Esophagus (tissue), 2 donors: ENCODE data around the gene GJA5. TPM values are rescaled to one million over a fixed set of nuclear protein-coding genes. Genes with fewer than 3 reads are reported as not detected.

Experiments used
- H3K27ac ChIP-seq, 2 donors: one replicate each; pipeline ENCODE4 v1.5.1; 2013; ENCODE audit warnings: low read depth in 2 of 2, mild to moderate bottlenecking in 2 of 2, inconsistent platforms in 1 of 2, low read length in 1 of 2, moderate library complexity in 1 of 2
- H3K27me3 ChIP-seq, 2 donors: one replicate each; pipeline ENCODE4 v1.6.1; 2013; ENCODE audit warnings: low read length in 2 of 2, control low read depth in 1 of 2, mild to moderate bottlenecking in 1 of 2; ENCODE audit not compliant: insufficient read depth in 2 of 2, control insufficient read depth in 1 of 2
- H3K36me3 ChIP-seq, 2 donors: one replicate each; pipeline ENCODE4 v1.6.1; 2013; ENCODE audit warnings: low read length in 1 of 2; ENCODE audit not compliant: control insufficient read depth in 2 of 2, insufficient read depth in 2 of 2
- H3K4me1 ChIP-seq, 2 donors: one replicate each; pipeline ENCODE4 v1.6.1; 2013; ENCODE audit warnings: low read length in 1 of 2; ENCODE audit not compliant: control insufficient read depth in 2 of 2, insufficient read depth in 2 of 2
- H3K4me3 ChIP-seq, 2 donors: one replicate each; pipeline ENCODE4 v1.5.1; 2013; ENCODE audit warnings: low read length in 2 of 2, mild to moderate bottlenecking in 2 of 2, low read depth in 1 of 2, moderate library complexity in 1 of 2
- H3K9me3 ChIP-seq, 2 donors: one replicate each; pipeline ENCODE4 v1.6.1; 2013; ENCODE audit warnings: mild to moderate bottlenecking in 2 of 2, low read depth in 1 of 2, low read length in 1 of 2, moderate library complexity in 1 of 2; ENCODE audit not compliant: control insufficient read depth in 2 of 2, insufficient read depth in 1 of 2
- WGBS, 2 donors: extraction: QIAGEN DNeasy Blood & Tissue Kit; methylation state at CpG; one replicate each; pipeline ENCODE4 v1.1.7; 2013; 5-methylcytosine and 5-hydroxymethylcytosine counted together
- polyA plus RNA-seq, 2 donors: library from polyadenylated mRNA; stranded (reverse); fragments of 200-250 nt; gene quantifications; one replicate each; pipeline ENCODE4 v1.2.3, GENCODE V29; 2013
- donor health status: healthy with polysubstance abuse.
- donor health status: Bipolar disorder and iron deficiency.

The GJA5 gene
- polyA plus RNA-seq, 2 donors, result 0.37 to 1.4 TPM

DNA sequence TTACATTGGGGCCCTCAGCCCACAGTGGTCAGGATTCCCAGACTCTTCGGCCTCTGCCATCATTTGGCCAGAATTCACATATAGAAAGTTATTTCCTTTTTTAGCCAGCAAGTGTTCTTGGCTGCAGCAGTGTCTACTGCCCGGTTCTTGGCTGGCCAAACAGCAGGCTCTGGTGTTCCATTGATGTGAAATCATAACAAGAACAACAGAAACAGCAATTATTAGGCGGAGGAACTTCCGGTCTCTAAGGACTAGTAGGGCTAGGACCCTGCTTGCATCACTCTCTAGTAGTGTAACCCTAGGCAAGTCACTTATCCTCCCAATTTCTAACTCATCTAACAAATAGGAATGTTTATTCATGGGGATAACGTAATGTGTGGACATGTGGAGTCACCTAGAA lies 8.7 kb upstream of the GJA5 start:
- Histone ChIP-seq H3K27ac (no peak overlapping the region), H3K4me3 (no peak overlapping the region), H3K36me3 (no peaks in the 10 kb centered on the region), H3K4me1 (peaks cover 0 to 3% of the 10 kb centered on the region in 2 donors), H3K27me3 (no peaks in the 10 kb centered on the region), H3K9me3 (no peaks in the 10 kb centered on the region)
- WGBS, 2 donors, result 58 to 68% methylated on average over 5 of the region's 5 CpGs

DNA sequence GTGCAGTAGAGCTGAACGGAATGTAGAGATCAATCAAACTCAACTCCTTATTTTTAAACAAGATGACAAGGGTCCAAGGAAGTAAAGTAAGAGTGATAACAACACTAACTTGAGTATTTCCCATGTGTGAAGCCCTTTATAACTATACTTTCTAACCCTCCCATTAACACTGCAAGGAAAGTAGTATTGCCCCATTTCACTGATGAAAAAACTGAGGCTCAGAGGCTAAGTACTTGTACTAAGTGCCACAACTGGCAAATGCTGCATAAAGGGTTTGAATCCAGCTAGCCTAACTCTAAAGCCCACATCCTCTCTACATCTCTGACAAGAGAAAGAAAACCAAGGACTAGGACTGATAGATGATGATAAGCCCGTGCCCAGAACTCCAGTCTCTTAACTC lies 8.2 kb upstream of the GJA5 start:
- Histone ChIP-seq H3K4me3 (no peak overlapping the region), H3K27ac (no peak overlapping the region), H3K4me1 (peaks cover 0 to 3% of the 10 kb centered on the region in 2 donors), H3K27me3 (no peaks in the 10 kb centered on the region), H3K9me3 (no peaks in the 10 kb centered on the region), H3K36me3 (no peaks in the 10 kb centered on the region)
- WGBS, 2 donors, result 81 to 86% methylated on average over 2 of the region's 2 CpGs

DNA sequence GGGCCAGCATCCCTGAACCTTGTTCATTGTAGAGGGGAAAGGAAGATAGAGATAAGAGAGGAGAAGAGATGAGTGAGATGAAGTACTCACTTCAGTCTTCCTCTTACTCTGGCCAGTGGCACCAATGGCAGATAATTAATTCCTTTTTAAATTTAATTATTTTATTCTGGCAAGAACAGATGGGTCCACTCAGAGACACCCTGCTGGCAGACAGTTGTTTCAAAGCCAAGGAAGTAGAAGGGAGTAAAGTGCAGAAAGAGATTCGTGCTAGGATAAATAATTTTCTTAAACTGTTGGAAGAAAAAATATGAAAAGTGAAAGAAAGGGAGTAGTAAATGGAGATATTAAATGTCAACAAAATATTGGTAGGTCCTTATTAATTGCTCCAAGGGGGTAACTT lies 7.7 kb upstream of the GJA5 start:
- Histone ChIP-seq H3K36me3 (no peaks in the 10 kb centered on the region), H3K27ac (no peak overlapping the region), H3K27me3 (no peaks in the 10 kb centered on the region), H3K9me3 (no peaks in the 10 kb centered on the region), H3K4me1 (peaks cover 0 to 3% of the 10 kb centered on the region in 2 donors), H3K4me3 (no peak overlapping the region)
- 48 to 58% methylated on average over 1 of the region's 1 CpG for WGBS, 2 donors

GRCh38 chr1:147762233-147763024 lies 2.0 kb upstream of the GJA5 start:
- 36 to 39% methylated on average over 3 of the region's 3 CpGs for WGBS, 2 donors
- H3K36me3 ChIP-seq, result no peaks in the 10 kb centered on the region

DNA sequence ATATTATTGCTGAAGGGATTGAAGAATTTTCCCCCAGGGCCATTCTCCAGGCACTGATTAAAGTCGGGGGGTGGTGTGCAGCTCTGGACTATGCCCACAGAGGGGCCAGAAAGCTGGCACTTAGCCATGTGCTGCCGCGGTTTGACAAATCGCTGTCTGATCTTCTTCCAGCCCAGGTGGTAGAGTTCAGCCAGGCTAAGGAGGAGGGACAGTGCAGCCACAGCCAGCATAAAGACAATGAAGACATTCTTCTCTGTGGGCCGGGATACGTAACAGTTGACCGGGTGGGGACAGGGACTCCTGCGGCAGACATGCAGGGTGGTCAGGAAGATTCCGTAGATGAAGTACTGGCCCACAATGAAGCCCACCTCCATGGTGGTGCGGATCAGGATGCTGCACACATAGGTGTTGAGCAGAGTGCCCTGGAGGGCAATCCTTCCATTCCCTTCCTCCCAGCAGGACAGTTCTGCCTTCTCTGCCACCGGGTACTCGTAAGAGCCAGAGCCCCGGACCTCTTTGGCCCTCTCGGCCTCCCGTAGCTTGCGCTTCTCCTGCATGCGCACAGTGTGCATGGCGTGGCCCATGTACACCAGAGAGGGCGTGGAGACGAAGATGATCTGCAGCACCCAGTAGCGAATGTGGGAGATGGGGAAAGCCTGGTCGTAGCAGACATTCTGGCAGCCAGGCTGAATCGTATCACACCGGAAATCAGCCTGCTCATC lies 1.9 kb downstream of the GJA5 start:
- no peaks in the 10 kb centered on the region for H3K36me3 ChIP-seq
- no peak overlapping the region for H3K4me3 ChIP-seq
- H3K9me3 ChIP-seq, result no peaks in the 10 kb centered on the region
- H3K27ac ChIP-seq, result no peak overlapping the region
- H3K4me1 ChIP-seq, result no peaks in the 10 kb centered on the region
- WGBS, 2 donors, result 84 to 92% methylated on average over 24 of the region's 24 CpGs
- H3K27me3 ChIP-seq, result no peaks in the 10 kb centered on the region

More at GRCh38 chr1:147762233-147763024, 2.0 kb upstream of the GJA5 start:
- no peaks in the 10 kb centered on the region for H3K9me3 ChIP-seq
- H3K4me3 ChIP-seq, result no peak overlapping the region
- no peak overlapping the region for H3K27ac ChIP-seq
- no peaks in the 10 kb centered on the region for H3K4me1 ChIP-seq
- H3K27me3 ChIP-seq, result no peaks in the 10 kb centered on the region

DNA sequence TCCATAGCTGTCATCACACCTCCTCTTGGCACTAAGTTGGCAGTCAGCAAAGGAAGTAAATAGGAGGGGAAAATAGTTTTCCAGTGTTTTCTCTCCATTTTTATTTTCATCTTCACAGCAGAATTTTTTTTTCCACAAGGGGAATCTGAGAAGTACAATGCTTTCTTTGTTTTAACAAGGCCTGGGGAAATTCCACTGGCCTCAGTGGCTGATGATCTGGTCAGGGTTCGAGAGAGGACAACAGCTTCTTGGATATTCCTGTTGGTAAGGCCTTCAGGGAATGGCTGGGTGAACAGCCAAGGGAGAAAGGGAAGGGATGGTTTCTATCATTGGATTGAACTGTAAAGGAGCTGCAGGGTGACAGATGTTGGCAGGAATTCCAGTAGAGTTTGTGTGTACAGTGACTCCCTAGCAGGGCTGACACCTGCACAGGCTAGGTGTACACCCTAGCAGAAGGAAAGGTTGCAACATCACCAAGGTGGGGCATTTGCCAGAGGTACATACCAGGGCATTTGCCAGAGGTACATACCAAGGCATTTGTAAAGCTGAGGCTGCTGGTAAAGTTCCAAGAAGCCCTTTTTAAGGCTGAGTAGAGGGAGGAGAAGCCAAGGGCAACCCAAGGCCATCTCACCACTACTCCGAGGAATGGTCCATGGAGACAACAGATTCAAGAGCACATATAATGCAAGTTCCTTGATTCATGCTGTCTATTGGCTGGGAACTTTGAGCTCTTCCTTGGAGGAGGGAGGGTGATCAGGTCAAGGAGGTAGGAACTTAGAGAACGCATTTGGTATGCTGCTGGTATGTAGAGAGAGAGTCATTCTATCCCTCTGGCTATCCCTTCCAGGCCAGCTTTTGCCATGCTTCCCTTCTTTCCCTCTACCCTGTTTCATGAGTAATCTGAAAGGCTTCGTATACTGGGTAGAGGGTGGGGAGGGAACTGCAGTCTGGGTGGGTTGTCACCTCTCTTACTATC lies 3.1 kb downstream of the GJA5 start:
- WGBS, 2 donors, result 50 to 57% methylated on average over 4 of the region's 4 CpGs
- Histone ChIP-seq H3K27ac (peak overlapping the region; percentile 57 to 59), H3K27me3 (no peaks in the 10 kb centered on the region), H3K36me3 (no peaks in the 10 kb centered on the region), H3K9me3 (no peaks in the 10 kb centered on the region), H3K4me3 (no peak overlapping the region), H3K4me1 (peaks cover 0 to 3% of the 10 kb centered on the region in 2 donors)

- Histone ChIP-seq H3K36me3 (no peaks in the 10 kb centered on the region), H3K4me1 (peaks cover 0 to 3% of the 10 kb centered on the region in 2 donors), H3K9me3 (no peaks in the 10 kb centered on the region), H3K4me3 (no peak overlapping the region), H3K27ac (no peak overlapping the region), H3K27me3 (no peaks in the 10 kb centered on the region)
- whole genome bisulfite sequencing, 2 donors, result 62 to 70% methylated on average over 3 of the region's 3 CpGs
Measured at GRCh38 chr1:147756341-147756740, 4.1 kb downstream of the GJA5 start.

- WGBS, 2 donors, result 93 to 96% methylated on average over 2 of the region's 2 CpGs
- Histone ChIP-seq H3K9me3 (no peaks in the 10 kb centered on the region), H3K4me1 (peaks cover 0 to 5% of the 10 kb centered on the region in 2 donors), H3K36me3 (no peaks in the 10 kb centered on the region), H3K27ac (no peak overlapping the region), H3K27me3 (no peaks in the 10 kb centered on the region), H3K4me3 (no peak overlapping the region)
Measured at GRCh38 chr1:147754661-147755060, 5.7 kb downstream of the GJA5 start.

DNA sequence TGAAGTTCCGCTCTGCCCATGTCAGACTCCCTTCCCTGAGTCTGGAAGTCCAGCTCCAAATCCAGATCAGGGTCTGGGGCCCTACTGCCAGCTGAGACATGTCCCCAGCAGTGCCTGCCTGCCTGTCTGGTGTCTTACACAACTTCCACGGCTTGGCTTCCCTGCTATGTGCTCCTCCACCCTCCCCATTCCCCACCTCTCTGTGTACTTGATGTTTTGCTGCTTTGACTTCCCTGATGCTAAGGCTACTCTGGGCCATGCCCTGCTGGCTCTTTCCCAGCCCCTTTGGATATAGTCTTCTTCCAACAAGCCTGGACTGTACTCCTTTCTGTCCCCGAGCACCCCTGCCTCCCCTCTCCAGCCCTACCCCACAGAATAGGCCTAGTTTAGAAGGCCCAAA lies 7.3 kb downstream of the GJA5 start:
- no peaks in the 10 kb centered on the region for H3K9me3 ChIP-seq
- no peaks in the 10 kb centered on the region for H3K27me3 ChIP-seq
- 52 to 70% methylated on average over 3 of the region's 3 CpGs for WGBS, 2 donors
- no peak overlapping the region for H3K4me3 ChIP-seq
- no peak overlapping the region for H3K27ac ChIP-seq
- peaks cover 0 to 5% of the 10 kb centered on the region in 2 donors for H3K4me1 ChIP-seq
- no peaks in the 10 kb centered on the region for H3K36me3 ChIP-seq
